Endothelial cell of umbilical vein (primary cell): ENCODE results near the gene PGP. TPM values are rescaled to one million over a fixed set of nuclear protein-coding genes. Genes with fewer than 3 reads are reported as not detected.

Experiments
- BruUV-seq: library from RNA; stranded (reverse); fragments of 400-500 nt; replicated peaks from 2 replicates; lab custom pipeline; 2021; lab: Mats Ljungman, UMichigan
- CTCF ChIA-PET: fragments of 300-600, 350-600 bp; sonication (Branson Sonifier 250); formaldehyde crosslinking; loops from one replicate; lab custom pipeline; 2021; ENCODE audit warnings: antibody characterized with exemption, inconsistent platforms; lab: Charles Lee
- POLR2A ChIA-PET: fragments of 300-600, 350-600 bp; sonication (Branson Sonifier 250); formaldehyde crosslinking; loops from one replicate; lab custom pipeline; 2021; ENCODE audit warnings: antibody characterized with exemption, inconsistent platforms; lab: Charles Lee
- DNase-seq: peaks from one replicate; pipeline ENCODE4 v3.0.0-alpha.2; 2011; ENCODE audit warnings: low read depth, low spot score
- FAIRE-seq: peaks from 2 replicates; lab custom pipeline; 2011; peaks lifted over from hg19 to GRCh38; lab: Jason Lieb, UNC
- H2AFZ ChIP-seq: 2 replicates; pipeline ENCODE4 v1.6.0; 2012; ENCODE audit warnings: low read depth, low read length, control low read depth, inconsistent platforms
- H3K27ac ChIP-seq: 2 replicates; pipeline ENCODE4 v1.5.1; 2011; ENCODE audit warnings: low read depth, mild to moderate bottlenecking, control low read depth, low read length, moderate library complexity; ENCODE audit not compliant: insufficient read depth
- H3K27me3 ChIP-seq, 2 experiments: 2 replicates each; pipeline versions ENCODE4 v1.6.0 to v1.6.1; 2011; ENCODE audit warnings: low read length in 2 of 2, mixed read lengths in 1 of 2; ENCODE audit not compliant: control insufficient read depth in 2 of 2, insufficient read depth in 2 of 2
- H3K36me3 ChIP-seq, 2 experiments: 2 replicates in 1 of 2; 3 replicates in 1 of 2; pipeline ENCODE4 v1.5.1; 2011; ENCODE audit warnings: low read length in 2 of 2, mild to moderate bottlenecking in 1 of 2, moderate library complexity in 1 of 2; ENCODE audit not compliant: control insufficient read depth in 2 of 2, insufficient read depth in 2 of 2; ENCODE audit errors: extremely low read depth in 1 of 2
- H3K4me1 ChIP-seq: 3 replicates; pipeline ENCODE4 v1.5.1; 2011; ENCODE audit warnings: mild to moderate bottlenecking, low read length; ENCODE audit not compliant: control insufficient read depth, insufficient read depth; ENCODE audit errors: extremely low read depth
- H3K4me2 ChIP-seq: 2 replicates; pipeline ENCODE4 v1.6.1; 2011; ENCODE audit warnings: low read length, control low read depth, mixed read lengths; ENCODE audit not compliant: insufficient read depth
- H3K4me3 ChIP-seq, 3 experiments: fragments of 200-600 bp in 1 of 3; sonication (generic), shearing (Covaris generic) in 1 of 3; replicated peaks in 1 of 3; 2 replicates each; pipeline ENCODE4 v1.5.1; 2011 to 2016; ENCODE audit warnings: control low read depth in 3 of 3, low read length in 3 of 3, mild to moderate bottlenecking in 2 of 3, inconsistent platforms in 1 of 3, low read depth in 1 of 3, moderate library complexity in 1 of 3; ENCODE audit not compliant: insufficient read depth in 1 of 3
- H3K79me2 ChIP-seq: 2 replicates; pipeline ENCODE4 v1.6.0; 2012; ENCODE audit warnings: low read length, inconsistent platforms; ENCODE audit not compliant: control insufficient read depth, insufficient read depth
- H3K9ac ChIP-seq: replicated peaks from 2 replicates; pipeline ENCODE3; 2011; ENCODE audit warnings: low read length, control low read depth; ENCODE audit not compliant: insufficient read depth; ENCODE audit errors: extremely low read depth
- H3K9me1 ChIP-seq: replicated peaks from 3 replicates; pipeline ENCODE4 v1.6.0; 2011; ENCODE audit warnings: mild to moderate bottlenecking, low read length; ENCODE audit not compliant: control insufficient read depth, insufficient read depth; ENCODE audit errors: extremely low read depth
- H3K9me3 ChIP-seq: replicated peaks from 2 replicates; pipeline ENCODE4 v1.5.1; 2012; ENCODE audit warnings: low read length, inconsistent platforms; ENCODE audit not compliant: control insufficient read depth, insufficient read depth
- H4K20me1 ChIP-seq: replicated peaks from 2 replicates; pipeline ENCODE3; 2011; ENCODE audit warnings: mild to moderate bottlenecking, low read length; ENCODE audit not compliant: control insufficient read depth, insufficient read depth; ENCODE audit errors: extremely low read depth
- CTCF ChIP-seq, 2 donors: IDR thresholded peaks; 1 replicate in 1 of 2; 2 replicates in 1 of 2; pipeline ENCODE4 v1.5.1; 2011; ENCODE audit warnings: low read length in 2 of 2, mild to moderate bottlenecking in 2 of 2, moderate library complexity in 2 of 2, control low read depth in 1 of 2, inconsistent platforms in 1 of 2, low read depth in 1 of 2; ENCODE audit not compliant: insufficient read depth in 1 of 2; ENCODE audit errors: extremely low read depth in 1 of 2
- EZH2 ChIP-seq: IDR thresholded peaks from 2 replicates; pipeline ENCODE4 v1.6.1; 2012; ENCODE audit warnings: borderline replicate concordance, low read depth, mild to moderate bottlenecking, moderate library complexity, low read length, inconsistent platforms; ENCODE audit not compliant: severe bottlenecking
- FOS ChIP-seq: IDR thresholded peaks from 2 replicates; pipeline ENCODE4 v1.6.1; 2011; ENCODE audit warnings: mild to moderate bottlenecking, low read length, moderate library complexity, borderline replicate concordance; ENCODE audit not compliant: insufficient read depth
- GATA2 ChIP-seq: IDR thresholded peaks from 2 replicates; pipeline ENCODE4 v1.7.0; 2011; ENCODE audit warnings: low read depth, mild to moderate bottlenecking, moderate library complexity, mixed read lengths, low read length; ENCODE audit not compliant: insufficient read length, insufficient read depth
- JUN ChIP-seq: IDR thresholded peaks from 2 replicates; pipeline ENCODE4 v1.6.1; 2011; ENCODE audit warnings: borderline replicate concordance, low read depth; ENCODE audit not compliant: insufficient read length, insufficient read depth
- MAX ChIP-seq: IDR thresholded peaks from 2 replicates; pipeline ENCODE4 v1.6.1; 2011; ENCODE audit not compliant: insufficient read depth, insufficient read length
- MYC ChIP-seq: IDR thresholded peaks from one replicate; pipeline ENCODE4 v1.6.1; 2011; ENCODE audit warnings: mild to moderate bottlenecking, low read depth, low read length
- POLR2A ChIP-seq: IDR thresholded peaks from 2 replicates; pipeline ENCODE4 v1.6.1; 2012; ENCODE audit warnings: low read depth, mild to moderate bottlenecking, control low read depth, low read length
- POLR2AphosphoS5 ChIP-seq: IDR thresholded peaks from 2 replicates; pipeline ENCODE4 v1.6.1; 2012; ENCODE audit warnings: low read depth, mild to moderate bottlenecking, control low read depth, low read length, moderate library complexity; ENCODE audit not compliant: insufficient read depth
- dilution Hi-C: fragments of 300-500 bp; cut with MboI; formaldehyde crosslinking; loops from one replicate; pipeline ENCODE4 v1.15.0; 2019; ENCODE audit warnings: low sequenced_read_pairs; ENCODE audit not compliant: extremely low pct_ligation_motif_present
- intact Hi-C: fragments of 100-400 bp; cut with micrococcal nuclease; formaldehyde crosslinking; loops from one replicate; pipeline ENCODE4 v1.10.0; 2022
- polyA plus RNA-seq, 4 experiments: library from polyadenylated mRNA; depleted of rRNA in 3 of 4; stranded (reverse) in 3 of 4; unstranded in 1 of 4; fragments of >200 nt; gene quantifications; 2 replicates each; pipeline versions ENCODE4 v1.2.1 to v1.2.3, GENCODE V29; 2011 to 2012; ENCODE audit warnings: missing spikeins in 1 of 4
- total RNA-seq: library from RNA; stranded (reverse); gene quantifications from 2 replicates; pipeline ENCODE4 v1.2.3, GENCODE V29; 2021

The PGP gene
- total and polyA plus RNA-seq, 2 donors (not counting 3 experiments of a cell fraction or from before 2014, with no cell fraction given) = 28.5 to 29.6 TPM

- no peak overlapping the region for H3K9ac ChIP-seq
- FAIRE-seq = no peak
- no peak overlapping the region for H3K27ac ChIP-seq
- no peaks in the 10 kb centered on the region for H3K9me3 ChIP-seq
- H4K20me1 ChIP-seq = no peaks in the 10 kb centered on the region
- no peak overlapping the region for H3K4me3 ChIP-seq
- POLR2A ChIA-PET = interaction anchor here (1.1 kb wide), 1 partner anchor 22 kb away, joined by 3 read pairs; the partner anchor contains the start of gene TRAF7
- H3K36me3 ChIP-seq = peaks cover 18 to 41% of the 10 kb centered on the region in 2 experiments
- no peak for TF ChIP-seq JUN
- TF ChIP-seq FOS = no peak
- TF ChIP-seq MAX = no peak
- no peak for TF ChIP-seq GATA2
- no peak for TF ChIP-seq CTCF (IDR thresholded peaks at IDR 0.05; ENCODE audit: extremely low read depth in 1 of 2, insufficient read depth in 1 of 2, low read depth in 1 of 2, low read length in 2 of 2)
- TF ChIP-seq EZH2 = no peak
- no peak for TF ChIP-seq POLR2AphosphoS5
- TF ChIP-seq POLR2A = no peak
- TF ChIP-seq MYC = no peak
- H2AFZ ChIP-seq = no peak overlapping the region
- H3K4me1 ChIP-seq = peaks cover 2% of the 10 kb centered on the region
- CTCF ChIA-PET = no interaction called here
- peaks cover 16% of the 10 kb centered on the region for H3K79me2 ChIP-seq
- DNase-seq = no peak
- intact Hi-C loops (no loop called here), dilution Hi-C loops (no loop called here)
- H3K4me2 ChIP-seq = no peak overlapping the region
- BruUV-seq = no TSS peak
- no peaks in the 10 kb centered on the region for H3K27me3 ChIP-seq
- no peaks in the 10 kb centered on the region for H3K9me1 ChIP-seq
These were observed 37.5 kb downstream of the PGP start for GRCh38 chr16:2177101-2177500.
